Nephron progenitor cell (in vitro differentiated cells): ENCODE results near the gene ACTA1.
"Not testable (repeated sequence)": the region's sequence is repeated elsewhere in the genome, so short reads cannot be mapped to it uniquely, and the experiment has no call there.

ENCODE experiments used
- DNase-seq: peaks from one replicate; pipeline ENCODE4 v3.0.0; 2021
- H3K27ac Mint-ChIP-seq: 2 replicates; pipeline ENCODE4 v1.8.0; 2021; ENCODE audit warnings: mild to moderate bottlenecking, moderate library complexity, mixed read lengths
- H3K27me3 Mint-ChIP-seq: 2 replicates; pipeline ENCODE4 v1.8.0; 2021; ENCODE audit warnings: mild to moderate bottlenecking, low read depth, mixed read lengths; ENCODE audit not compliant: poor library complexity
- H3K36me3 Mint-ChIP-seq: 2 replicates; pipeline ENCODE4 v1.8.0; 2021; ENCODE audit warnings: low read depth, mixed read lengths
- H3K4me1 Mint-ChIP-seq: 2 replicates; pipeline ENCODE4 v1.8.0; 2021; ENCODE audit warnings: mixed read lengths
- H3K4me3 Mint-ChIP-seq: 2 replicates; pipeline ENCODE4 v1.8.0; 2021; ENCODE audit warnings: mild to moderate bottlenecking, moderate library complexity, mixed read lengths
- H3K9me3 Mint-ChIP-seq: 2 replicates; pipeline ENCODE4 v1.8.0; 2021; ENCODE audit warnings: mild to moderate bottlenecking, moderate library complexity, mixed read lengths
- CTCF ChIP-seq: fragments of 200-600 bp; sonication (generic); IDR thresholded peaks from 2 replicates; pipeline ENCODE4 v1.5.0; 2021; ENCODE audit warnings: antibody characterized with exemption

ACTA1 gene

GRCh38 chr1:229420765-229421164 lies 13.1 kb downstream of the ACTA1 start:
- TF ChIP-seq CTCF: no peak
- H3K4me1 Mint-ChIP-seq: no peaks in the 10 kb centered on the region
- no peak overlapping the region for H3K27ac Mint-ChIP-seq
- no peak overlapping the region for H3K4me3 Mint-ChIP-seq
- no peak for DNase-seq
- peaks cover 3% of the 10 kb centered on the region for H3K36me3 Mint-ChIP-seq
- peaks cover 12% of the 10 kb centered on the region for H3K9me3 Mint-ChIP-seq
- peaks cover 46% of the 10 kb centered on the region for H3K27me3 Mint-ChIP-seq

- DNase-seq: no peak
- no peak for TF ChIP-seq CTCF
- Mint-ChIP-seq H3K9me3 (peaks cover 12% of the 10 kb centered on the region), H3K4me1 (no peaks in the 10 kb centered on the region), H3K27ac (no peak overlapping the region), H3K4me3 (no peak overlapping the region), H3K27me3 (peaks cover 41% of the 10 kb centered on the region), H3K36me3 (peaks cover 3% of the 10 kb centered on the region)
Measured at GRCh38 chr1:229420224-229420623, 13.7 kb downstream of the ACTA1 start.

DNA sequence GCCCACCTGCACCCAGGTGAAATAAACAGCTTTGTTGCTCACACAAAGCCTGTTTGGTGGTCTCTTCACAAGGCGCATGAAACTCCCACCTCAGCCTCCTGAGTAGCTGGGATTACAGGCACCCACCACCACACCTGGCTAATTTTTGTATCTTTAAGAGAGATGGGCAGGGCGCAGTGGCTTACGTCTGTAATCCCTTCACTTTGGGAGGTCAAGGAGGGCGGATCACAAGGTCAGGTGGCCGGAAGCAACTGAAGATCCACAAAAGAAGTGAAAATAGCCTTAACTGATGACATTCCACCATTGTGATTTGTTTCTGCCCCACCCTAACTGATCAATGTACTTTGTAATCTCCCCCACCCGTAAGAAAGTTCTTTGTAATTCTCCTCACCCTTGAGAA lies 15.3 kb downstream of the ACTA1 start:
- not testable (repeated sequence) for H3K4me3 Mint-ChIP-seq, DNase-seq, H3K27ac Mint-ChIP-seq, H3K36me3 Mint-ChIP-seq, H3K4me1 Mint-ChIP-seq, H3K9me3 Mint-ChIP-seq
- peaks cover 37% of the 10 kb centered on the region for H3K27me3 Mint-ChIP-seq

- H3K27me3 Mint-ChIP-seq: peaks cover 58% of the 10 kb centered on the region
- H3K9me3 Mint-ChIP-seq, H3K27ac Mint-ChIP-seq, DNase-seq, H3K4me3 Mint-ChIP-seq, H3K36me3 Mint-ChIP-seq: not testable (repeated sequence)
- peaks cover 39% of the 10 kb centered on the region for H3K4me1 Mint-ChIP-seq
Measured at GRCh38 chr1:229412810-229413209, 21.1 kb downstream of the ACTA1 start.

- no peak overlapping the region for H3K27ac Mint-ChIP-seq
- DNase-seq: no peak
- H3K9me3 Mint-ChIP-seq: no peaks in the 10 kb centered on the region
- H3K4me3 Mint-ChIP-seq: no peak overlapping the region
- H3K36me3 Mint-ChIP-seq: no peaks in the 10 kb centered on the region
- peaks cover 66% of the 10 kb centered on the region for H3K27me3 Mint-ChIP-seq
- H3K4me1 Mint-ChIP-seq: peaks cover 42% of the 10 kb centered on the region
- TF ChIP-seq CTCF: no peak
Measured at GRCh38 chr1:229412056-229412455, 21.8 kb downstream of the ACTA1 start.

GRCh38 chr1:229411434-229412055 lies 22.3 kb downstream of the ACTA1 start:
- Mint-ChIP-seq H3K4me1 (peaks cover 48% of the 10 kb centered on the region), H3K9me3 (no peaks in the 10 kb centered on the region), H3K4me3 (no peak overlapping the region), H3K27ac (no peak overlapping the region), H3K27me3 (peaks cover 71% of the 10 kb centered on the region), H3K36me3 (no peaks in the 10 kb centered on the region)
- no peak for TF ChIP-seq CTCF
- no peak for DNase-seq

- Mint-ChIP-seq H3K27me3 (peaks cover 73% of the 10 kb centered on the region), H3K4me1 (peaks cover 49% of the 10 kb centered on the region), H3K27ac (no peak overlapping the region), H3K9me3 (no peaks in the 10 kb centered on the region), H3K4me3 (no peak overlapping the region), H3K36me3 (no peaks in the 10 kb centered on the region)
- no peak for DNase-seq
- TF ChIP-seq CTCF: no peak
Measured at GRCh38 chr1:229410692-229411433, 23.0 kb downstream of the ACTA1 start.
